ENCODE results near the gene LYSET.
"Not testable (repeated sequence)": the region's sequence is repeated elsewhere in the genome, so short reads cannot be mapped to it uniquely, and the experiment has no call there.

The LYSET gene

GRCh38 chr14:93184391-93185348 lies at the start of gene LYSET, which contains the start of gene MOAP1:
TSS of gene LYSET (plus strand) at chr14:93185317. CDS start at chr14:93185406, 89 bp downstream.
TSS of gene MOAP1 (minus strand) at chr14:93184897. CDS start at chr14:93184242, 655 bp downstream.
- DNase-seq (ENCODE audit: low read depth in 2 of 2), result peak; percentile 79

GRCh38 chr14:93135399-93135798 lies 49.7 kb upstream of the LYSET start:
- no peak for DNase-seq (ENCODE audit: low read depth in 2 of 2)

- DNase-seq (ENCODE audit: low read depth in 2 of 2), result no peak
Observed at GRCh38 chr14:93136009-93136408, 49.1 kb upstream of the LYSET start.

- DNase-seq (ENCODE audit: low read depth in 2 of 2), result not testable (repeated sequence)
Observed at GRCh38 chr14:93136508-93136907, 48.6 kb upstream of the LYSET start.

- DNase-seq (ENCODE audit: low read depth in 2 of 2), result no peak
Observed at GRCh38 chr14:93137864-93138263, 47.3 kb upstream of the LYSET start.

GRCh38 chr14:93142854-93143652 lies 42.1 kb upstream of the LYSET start:
- no peak for DNase-seq (ENCODE audit: low read depth in 2 of 2)

GRCh38 chr14:93146119-93146518 lies 39.0 kb upstream of the LYSET start:
- no peak for DNase-seq (ENCODE audit: low read depth in 2 of 2)

GRCh38 chr14:93148979-93149378 lies 36.1 kb upstream of the LYSET start:
- DNase-seq (ENCODE audit: low read depth in 2 of 2), result no peak

GRCh38 chr14:93150227-93151208 lies 34.6 kb upstream of the LYSET start:
- no peak for DNase-seq (ENCODE audit: low read depth in 2 of 2)

- no peak for DNase-seq (ENCODE audit: low read depth in 2 of 2)
Observed at GRCh38 chr14:93153121-93153520, 32.0 kb upstream of the LYSET start.

- DNase-seq (ENCODE audit: low read depth in 2 of 2), result no peak
Observed at GRCh38 chr14:93155667-93156066, 29.4 kb upstream of the LYSET start.

GRCh38 chr14:93156693-93157369 lies 28.3 kb upstream of the LYSET start:
- DNase-seq (ENCODE audit: low read depth in 2 of 2), result no peak

- not testable (repeated sequence) for DNase-seq (ENCODE audit: low read depth in 2 of 2)
Observed at GRCh38 chr14:93158349-93158748, 26.8 kb upstream of the LYSET start.

- DNase-seq (ENCODE audit: low read depth in 2 of 2), result not testable (repeated sequence)
Observed at GRCh38 chr14:93159625-93160352, 25.3 kb upstream of the LYSET start.

GRCh38 chr14:93160353-93160801 lies 24.7 kb upstream of the LYSET start:
- DNase-seq (ENCODE audit: low read depth in 2 of 2), result no peak

- DNase-seq (ENCODE audit: low read depth in 2 of 2), result no peak
Observed at GRCh38 chr14:93161411-93161940, 23.6 kb upstream of the LYSET start.

GRCh38 chr14:93163564-93163963 lies 21.6 kb upstream of the LYSET start:
- no peak for DNase-seq (ENCODE audit: low read depth in 2 of 2)

GRCh38 chr14:93165271-93166265 lies 19.5 kb upstream of the LYSET start:
- DNase-seq (ENCODE audit: low read depth in 2 of 2), result not testable (repeated sequence)

Data from stimulated activated CD8-positive, alpha-beta memory T cell treated with anti-CD3 and anti-CD28 coated beads, Interleukin-7, amount 100 ng/mL, for 1 hour (primary cell).